ENCODE measurements around the gene OR5A2.
"Not testable (repeated sequence)": the region's sequence is repeated elsewhere in the genome, so short reads cannot be mapped to it uniquely, and the experiment has no call there.

The OR5A2 gene

GRCh38 chr11:59448484-59448883 lies 22.3 kb upstream of the OR5A2 start:
- no peak for DNase-seq (ENCODE audit: low read depth)
- no peak overlapping the region for H3K4me3 ChIP-seq (ENCODE audit: low read depth, low read length)
- no peak for TF ChIP-seq CTCF (IDR thresholded peaks at IDR 0.05; ENCODE audit: insufficient read depth, low read depth, low read length, missing control alignments)

GRCh38 chr11:59445624-59446023 lies 19.4 kb upstream of the OR5A2 start:
- not testable (repeated sequence) for H3K4me3 ChIP-seq (ENCODE audit: low read depth, low read length); DNase-seq (ENCODE audit: low read depth)

GRCh38 chr11:59437770-59438169 lies 11.6 kb upstream of the OR5A2 start:
- no peak for TF ChIP-seq CTCF (IDR thresholded peaks at IDR 0.05; ENCODE audit: insufficient read depth, low read depth, low read length, missing control alignments)

GRCh38 chr11:59436169-59436568 lies 10.0 kb upstream of the OR5A2 start, which contains the start of gene OR5A1:
Gene OR5A1, plus strand, starts transcription at chr11:59436469. Its CDS starts 6,700 bp downstream, at chr11:59443169.
- no peak for DNase-seq (ENCODE audit: low read depth)
- TF ChIP-seq CTCF (IDR thresholded peaks at IDR 0.05; ENCODE audit: insufficient read depth, low read depth, low read length, missing control alignments): no peak
- no peak within 1 kb of the TSS for H3K4me3 ChIP-seq (ENCODE audit: low read depth, low read length)

More at GRCh38 chr11:59437770-59438169, 11.6 kb upstream of the OR5A2 start:
- H3K4me3 ChIP-seq (ENCODE audit: low read depth, low read length): no peak overlapping the region
- DNase-seq (ENCODE audit: low read depth): no peak

GRCh38 chr11:59429924-59430516 lies 3.8 kb upstream of the OR5A2 start:
- no peak overlapping the region for H3K4me3 ChIP-seq (ENCODE audit: low read depth, low read length)
- peak; percentile 82 for DNase-seq (ENCODE audit: low read depth)
- peak; percentile 71 for TF ChIP-seq CTCF (IDR thresholded peaks at IDR 0.05; ENCODE audit: insufficient read depth, low read depth, low read length, missing control alignments)

GRCh38 chr11:59427068-59427382 lies 812 bp upstream of the OR5A2 start:
- TF ChIP-seq CTCF (IDR thresholded peaks at IDR 0.05; ENCODE audit: insufficient read depth, low read depth, low read length, missing control alignments): no peak
- no peak for DNase-seq (ENCODE audit: low read depth)
- H3K4me3 ChIP-seq (ENCODE audit: low read depth, low read length): no peak overlapping the region

- no peak for DNase-seq (ENCODE audit: low read depth)
- TF ChIP-seq CTCF (IDR thresholded peaks at IDR 0.05; ENCODE audit: insufficient read depth, low read depth, low read length, missing control alignments): no peak
- H3K4me3 ChIP-seq (ENCODE audit: low read depth, low read length): no peak overlapping the region
Measured at GRCh38 chr11:59425131-59425530, 1.1 kb downstream of the OR5A2 start.
